Fibroblast of skin of left quadriceps (primary cell): Measurements from ENCODE around the gene CASR.

ENCODE experiments used
- DNase-seq, 2 experiments: peaks; one replicate each; pipeline ENCODE4 v3.0.0-alpha.2; 2013; ENCODE audit warnings: low read depth in 2 of 2

Gene CASR

GRCh38 chr3:122306622-122306953 is 123.1 kb downstream of the CASR start:
- no peak for DNase-seq

- DNase-seq, result no peak
Observed at GRCh38 chr3:122307094-122307687, 123.7 kb downstream of the CASR start.

- no peak for DNase-seq
Observed at GRCh38 chr3:122307976-122308375, 124.5 kb downstream of the CASR start.

GRCh38 chr3:122310361-122310760 is 126.9 kb downstream of the CASR start:
- no peak for DNase-seq

- DNase-seq, result no peak
Observed at GRCh38 chr3:122312826-122313225, 129.4 kb downstream of the CASR start.

- DNase-seq, result no peak
Observed at GRCh38 chr3:122313281-122313680, 129.8 kb downstream of the CASR start.

GRCh38 chr3:122314228-122314876 is 130.9 kb downstream of the CASR start:
- no peak for DNase-seq

- DNase-seq, result no peak
Observed at GRCh38 chr3:122315619-122316018, 132.2 kb downstream of the CASR start.

GRCh38 chr3:122316368-122316767 is 132.9 kb downstream of the CASR start:
- DNase-seq, result no peak

GRCh38 chr3:122318620-122319019 is 135.2 kb downstream of the CASR start:
- no peak for DNase-seq

- DNase-seq, result no peak
Observed at GRCh38 chr3:122322095-122323075, 138.9 kb downstream of the CASR start.

GRCh38 chr3:122324871-122325323 is 141.4 kb downstream of the CASR start, which contains the start of gene CSTA:
Gene CSTA, plus strand, starts transcription at chr3:122325248. Its CDS starts 45 bp downstream, at chr3:122325293.
- no peak for DNase-seq

- no peak for DNase-seq
Observed at GRCh38 chr3:122325769-122326168, 142.3 kb downstream of the CASR start.

GRCh38 chr3:122331886-122332285 is 148.4 kb downstream of the CASR start:
- DNase-seq, result no peak

- no peak for DNase-seq
Observed at GRCh38 chr3:122332551-122332950, 149.1 kb downstream of the CASR start.
